GM12878 (cell line): Measurements from ENCODE around the gene DLX3. TPM values are rescaled to one million over a fixed set of nuclear protein-coding genes. Genes with fewer than 3 reads are reported as not detected.

Experiments used
- ASH2L ChIP-seq: fragments of 300-600, 200-600 bp; sonication (generic); IDR thresholded peaks from 2 replicates; pipeline ENCODE4 v1.6.1; 2017; ENCODE audit warnings: low read depth, mild to moderate bottlenecking, borderline replicate concordance
- RFX5 ChIP-seq: IDR thresholded peaks from 2 replicates; pipeline ENCODE4 v1.6.1; 2011; ENCODE audit warnings: low read depth, low read length, improper control_type of control experiment
- SMAD1 ChIP-seq: fragments of 450-650 bp; IDR thresholded peaks from 2 replicates; pipeline ENCODE4 v1.6.1; 2018; ENCODE audit warnings: mild to moderate bottlenecking, low read depth; ENCODE audit not compliant: partially characterized antibody
- SPI1 ChIP-seq: IDR thresholded peaks from 2 replicates; pipeline ENCODE4 v1.6.1; 2011; ENCODE audit warnings: low read depth, mild to moderate bottlenecking, low read length, moderate library complexity, borderline replicate concordance; ENCODE audit not compliant: insufficient read depth
- ZBED1 ChIP-seq: IDR thresholded peaks from 2 replicates; pipeline ENCODE4 v1.6.1; 2016; ENCODE audit warnings: borderline replicate concordance
- polyA plus RNA-seq, 11 experiments: library from polyadenylated mRNA; depleted of rRNA in 4 of 11; unstranded in 6 of 11; stranded (reverse) in 5 of 11; fragments of >200 nt; fragmentation: Nextera tagmentation in 4 of 11; fragmentation: Illumina TruSeq in 1 of 11; extraction: Ambion mirVana in 4 of 11; extraction: Trizol in 1 of 11; gene quantifications; 1 replicate in 1 of 11; 2 replicates in 10 of 11; pipeline versions ENCODE4 v1.2.1 to v1.2.3, GENCODE V29; 2011 to 2016; ENCODE audit warnings: inconsistent platforms in 2 of 11, missing spikeins in 2 of 11, low read depth in 1 of 11
- total RNA-seq, 4 experiments: library from RNA; depleted of rRNA in 3 of 4; stranded (reverse); fragments of >200 nt in 3 of 4; fragmentation: Illumina TruSeq in 1 of 4; extraction: Trizol in 1 of 4; gene quantifications; 2 replicates each; pipeline versions ENCODE4 v1.2.1 to v1.2.3, GENCODE V29; 2013 to 2021
- TF ChIP-seq, protein P1 (sequence below): fragments of 450-650 bp; IDR thresholded peaks from 2 replicates; pipeline ENCODE4 v1.6.1; 2018; ENCODE audit warnings: mild to moderate bottlenecking, low read depth, moderate library complexity; ENCODE audit not compliant: partially characterized antibody
- TF ChIP-seq, protein P2 (sequence below): fragments of 150-350 bp; IDR thresholded peaks from 2 replicates; pipeline ENCODE4 v1.6.1; 2016; ENCODE audit warnings: low read depth, low read length

The DLX3 gene
- total and polyA plus RNA-seq, 10 of the 15 experiments (the other 5 are each of a cell fraction or from before 2014, with no cell fraction given): not detected

DNA sequence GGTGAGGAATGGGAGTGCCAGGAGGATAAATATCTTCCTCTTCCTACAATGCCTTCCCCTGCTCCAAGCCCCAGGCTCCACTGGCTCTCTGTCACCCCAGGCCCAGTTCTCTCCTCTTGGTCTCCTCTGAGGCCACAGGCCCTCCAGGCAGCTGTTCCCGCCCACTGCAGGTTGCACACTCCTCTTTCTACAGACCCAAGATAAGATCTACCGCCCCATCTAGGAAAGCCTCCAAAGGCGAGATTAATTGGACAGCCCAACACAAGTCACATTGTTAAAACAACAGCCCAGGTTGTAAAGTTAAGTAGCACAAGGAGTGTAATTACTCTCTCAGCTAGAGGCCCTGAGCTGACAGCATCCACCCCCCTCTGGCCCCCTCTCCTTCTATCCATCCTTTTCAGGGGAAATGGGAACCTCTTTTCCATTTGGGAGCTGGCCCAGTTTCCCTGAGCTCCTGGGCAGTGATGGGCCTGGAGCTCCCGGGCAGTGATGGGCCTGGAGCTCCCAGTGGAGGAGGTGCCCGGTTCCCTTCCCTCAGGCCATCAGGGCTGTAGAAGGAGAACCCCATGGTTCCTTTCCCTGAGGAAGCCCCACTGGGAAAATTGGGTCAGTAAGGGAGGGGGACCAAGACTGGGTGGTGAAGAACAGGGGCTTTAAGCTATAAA is 18.7 kb downstream of the DLX3 start (continued):
- TF ChIP-seq, protein P1, sequence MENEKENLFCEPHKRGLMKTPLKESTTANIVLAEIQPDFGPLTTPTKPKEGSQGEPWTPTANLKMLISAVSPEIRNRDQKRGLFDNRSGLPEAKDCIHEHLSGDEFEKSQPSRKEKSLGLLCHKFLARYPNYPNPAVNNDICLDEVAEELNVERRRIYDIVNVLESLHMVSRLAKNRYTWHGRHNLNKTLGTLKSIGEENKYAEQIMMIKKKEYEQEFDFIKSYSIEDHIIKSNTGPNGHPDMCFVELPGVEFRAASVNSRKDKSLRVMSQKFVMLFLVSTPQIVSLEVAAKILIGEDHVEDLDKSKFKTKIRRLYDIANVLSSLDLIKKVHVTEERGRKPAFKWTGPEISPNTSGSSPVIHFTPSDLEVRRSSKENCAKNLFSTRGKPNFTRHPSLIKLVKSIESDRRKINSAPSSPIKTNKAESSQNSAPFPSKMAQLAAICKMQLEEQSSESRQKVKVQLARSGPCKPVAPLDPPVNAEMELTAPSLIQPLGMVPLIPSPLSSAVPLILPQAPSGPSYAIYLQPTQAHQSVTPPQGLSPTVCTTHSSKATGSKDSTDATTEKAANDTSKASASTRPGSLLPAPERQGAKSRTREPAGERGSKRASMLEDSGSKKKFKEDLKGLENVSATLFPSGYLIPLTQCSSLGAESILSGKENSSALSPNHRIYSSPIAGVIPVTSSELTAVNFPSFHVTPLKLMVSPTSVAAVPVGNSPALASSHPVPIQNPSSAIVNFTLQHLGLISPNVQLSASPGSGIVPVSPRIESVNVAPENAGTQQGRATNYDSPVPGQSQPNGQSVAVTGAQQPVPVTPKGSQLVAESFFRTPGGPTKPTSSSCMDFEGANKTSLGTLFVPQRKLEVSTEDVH: no peak
- no peak for TF ChIP-seq RFX5
- TF ChIP-seq SMAD1: no peak
- no peak for TF ChIP-seq ZBED1
- no peak for TF ChIP-seq SPI1
- TF ChIP-seq, protein P2, sequence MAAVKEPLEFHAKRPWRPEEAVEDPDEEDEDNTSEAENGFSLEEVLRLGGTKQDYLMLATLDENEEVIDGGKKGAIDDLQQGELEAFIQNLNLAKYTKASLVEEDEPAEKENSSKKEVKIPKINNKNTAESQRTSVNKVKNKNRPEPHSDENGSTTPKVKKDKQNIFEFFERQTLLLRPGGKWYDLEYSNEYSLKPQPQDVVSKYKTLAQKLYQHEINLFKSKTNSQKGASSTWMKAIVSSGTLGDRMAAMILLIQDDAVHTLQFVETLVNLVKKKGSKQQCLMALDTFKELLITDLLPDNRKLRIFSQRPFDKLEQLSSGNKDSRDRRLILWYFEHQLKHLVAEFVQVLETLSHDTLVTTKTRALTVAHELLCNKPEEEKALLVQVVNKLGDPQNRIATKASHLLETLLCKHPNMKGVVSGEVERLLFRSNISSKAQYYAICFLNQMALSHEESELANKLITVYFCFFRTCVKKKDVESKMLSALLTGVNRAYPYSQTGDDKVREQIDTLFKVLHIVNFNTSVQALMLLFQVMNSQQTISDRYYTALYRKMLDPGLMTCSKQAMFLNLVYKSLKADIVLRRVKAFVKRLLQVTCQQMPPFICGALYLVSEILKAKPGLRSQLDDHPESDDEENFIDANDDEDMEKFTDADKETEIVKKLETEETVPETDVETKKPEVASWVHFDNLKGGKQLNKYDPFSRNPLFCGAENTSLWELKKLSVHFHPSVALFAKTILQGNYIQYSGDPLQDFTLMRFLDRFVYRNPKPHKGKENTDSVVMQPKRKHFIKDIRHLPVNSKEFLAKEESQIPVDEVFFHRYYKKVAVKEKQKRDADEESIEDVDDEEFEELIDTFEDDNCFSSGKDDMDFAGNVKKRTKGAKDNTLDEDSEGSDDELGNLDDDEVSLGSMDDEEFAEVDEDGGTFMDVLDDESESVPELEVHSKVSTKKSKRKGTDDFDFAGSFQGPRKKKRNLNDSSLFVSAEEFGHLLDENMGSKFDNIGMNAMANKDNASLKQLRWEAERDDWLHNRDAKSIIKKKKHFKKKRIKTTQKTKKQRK: no peak
- no peak for TF ChIP-seq ASH2L
